ENCODE results near the gene RNF181. TPM values are rescaled to one million over a fixed set of nuclear protein-coding genes. Genes with fewer than 3 reads are reported as not detected.

The RNF181 gene
- total and polyA plus RNA-seq, 2 of the 8 experiments (the other 6 are each of a cell fraction or from before 2014, with no cell fraction given), result 97.2 to 514 TPM

DNA sequence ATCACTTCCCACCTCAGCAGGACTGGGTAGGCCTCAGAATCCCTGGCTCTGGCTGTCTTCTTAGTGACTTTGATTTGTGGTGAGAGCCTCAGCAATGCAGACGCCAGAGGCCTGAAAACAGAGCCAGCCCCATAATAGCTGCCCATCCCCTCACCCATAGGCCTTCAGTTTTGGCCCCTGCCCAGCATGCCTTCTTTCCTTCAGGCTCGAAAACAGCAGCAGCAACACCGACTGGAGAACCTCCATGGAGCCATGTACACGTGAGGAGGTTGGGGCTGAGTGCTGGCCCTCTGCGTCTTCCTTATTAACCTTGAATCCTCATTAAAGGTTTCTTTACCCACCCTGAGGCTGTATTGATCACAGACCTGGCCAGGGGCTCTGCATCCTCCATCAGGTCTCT, 1.7 kb downstream of the RNF181 start:
- Histone ChIP-seq H2BK120ac (replicated peaks; ENCODE audit: low read depth, low read length) (no peak overlapping the region), H3K9ac (replicated peaks in 1 of 4; ENCODE audit: extremely low read depth in 1 of 4, low read depth in 3 of 4, low read length in 3 of 4) (no peak overlapping the region), H3K9me3 (ENCODE audit: insufficient read depth in 2 of 2, low read depth in 1 of 2, low read length in 1 of 2) (no peaks in the 10 kb centered on the region), H3K79me2 (ENCODE audit: control insufficient read depth in 1 of 2, insufficient read depth in 2 of 2, low read length in 2 of 2) (peaks cover 0 to 18% of the 10 kb centered on the region in 2 experiments; a peak in 3 of 4 replicates), H4K8ac (ENCODE audit: extremely low read depth, insufficient read depth, low read length) (no peak overlapping the region), H3K36me3 (ENCODE audit: control insufficient read depth in 2 of 4, insufficient read depth in 4 of 4, low read length in 3 of 4) (peaks cover 4 to 21% (median 7%) of the 10 kb centered on the region in 4 experiments; a peak in 4 of 8 replicates), H2BK5ac (ENCODE audit: low read depth, low read length) (no peak overlapping the region), H2BK20ac (ENCODE audit: low read length) (no peak overlapping the region), H3K79me1 (ENCODE audit: low read depth, low read length) (peaks cover 4% of the 10 kb centered on the region; the same call in 1 of the 2 replicates), H3K4me1 (replicated peaks in 1 of 4; ENCODE audit: control insufficient read depth in 3 of 4, insufficient read depth in 4 of 4, low read length in 3 of 4) (peaks cover 0 to 16% (median 5%) of the 10 kb centered on the region in 4 experiments; a peak in 6 of 7 replicates), H3K4ac (replicated peaks; ENCODE audit: insufficient read length, low read depth, low read length) (no peak overlapping the region), H3K23ac (ENCODE audit: insufficient read length) (no peak overlapping the region), H2BK15ac (ENCODE audit: low read length) (no peak overlapping the region), H4K20me1 (replicated peaks in 1 of 2; ENCODE audit: control insufficient read depth in 1 of 2, insufficient read depth in 2 of 2, low read length in 2 of 2) (peaks cover 2 to 9% of the 10 kb centered on the region in 2 experiments), H3K18ac (ENCODE audit: extremely low read depth, low read length) (no peak overlapping the region), H3K23me2 (ENCODE audit: low read depth, low read length) (peaks cover 19% of the 10 kb centered on the region), H3K56ac (replicated peaks; ENCODE audit: insufficient read length, low read depth, low read length) (no peak overlapping the region), H3K4me3 (ENCODE audit: extremely low read depth in 1 of 4, insufficient read depth in 2 of 4, low read depth in 3 of 4, low read length in 4 of 4) (no peak overlapping the region), H4K91ac (replicated peaks; ENCODE audit: insufficient read length, low read length) (no peak overlapping the region), H2BK12ac (ENCODE audit: low read depth, low read length) (no peak overlapping the region), H4K5ac (ENCODE audit: insufficient read length, low read depth, low read length) (no peak overlapping the region), H3K4me2 (ENCODE audit: insufficient read depth in 1 of 2, low read depth in 2 of 2, low read length in 2 of 2) (no peak overlapping the region; a peak in 1 of 4 replicates), H3K27ac (ENCODE audit: low read depth, low read length) (no peak overlapping the region), H3K27me3 (replicated peaks in 1 of 4; ENCODE audit: control insufficient read depth in 3 of 4, extremely low read depth in 1 of 4, insufficient read depth in 3 of 4, low read length in 3 of 4) (no peaks in the 10 kb centered on the region), H2AFZ (ENCODE audit: low read length) (no peak overlapping the region), H2AK5ac (ENCODE audit: low read depth, low read length) (no peak overlapping the region), H3K14ac (ENCODE audit: insufficient read length) (no peak overlapping the region)
- CTCF ChIA-PET (ENCODE audit: partially characterized antibody), result interaction anchor here (0.7 kb wide), 1 partner anchor 50 kb away, joined by 3 read pairs; no protein-coding TSS in a partner anchor
- FAIRE-seq, result no peak
- POLR2A ChIA-PET (ENCODE audit: partially characterized antibody), result interaction anchor here (0.7 to 3.8 kb wide), 6 partner anchors 8 to 244 kb away, joined by 3 to 39 read pairs (median 14); partner anchors contain the start of genes C2orf68 and MAT2A
- no peak for TF ChIP-seq RFX5 (IDR thresholded peaks at IDR 0.05; ENCODE audit: borderline replicate concordance, low read depth, low read length)
- no peak for TF ChIP-seq RAD21 (IDR thresholded peaks at IDR 0.05 in 1 of 2, conservative IDR thresholded peaks at IDR 0.05 in 1 of 2; ENCODE audit: low read depth in 2 of 2, low read length in 2 of 2)
- TF ChIP-seq, protein P1, sequence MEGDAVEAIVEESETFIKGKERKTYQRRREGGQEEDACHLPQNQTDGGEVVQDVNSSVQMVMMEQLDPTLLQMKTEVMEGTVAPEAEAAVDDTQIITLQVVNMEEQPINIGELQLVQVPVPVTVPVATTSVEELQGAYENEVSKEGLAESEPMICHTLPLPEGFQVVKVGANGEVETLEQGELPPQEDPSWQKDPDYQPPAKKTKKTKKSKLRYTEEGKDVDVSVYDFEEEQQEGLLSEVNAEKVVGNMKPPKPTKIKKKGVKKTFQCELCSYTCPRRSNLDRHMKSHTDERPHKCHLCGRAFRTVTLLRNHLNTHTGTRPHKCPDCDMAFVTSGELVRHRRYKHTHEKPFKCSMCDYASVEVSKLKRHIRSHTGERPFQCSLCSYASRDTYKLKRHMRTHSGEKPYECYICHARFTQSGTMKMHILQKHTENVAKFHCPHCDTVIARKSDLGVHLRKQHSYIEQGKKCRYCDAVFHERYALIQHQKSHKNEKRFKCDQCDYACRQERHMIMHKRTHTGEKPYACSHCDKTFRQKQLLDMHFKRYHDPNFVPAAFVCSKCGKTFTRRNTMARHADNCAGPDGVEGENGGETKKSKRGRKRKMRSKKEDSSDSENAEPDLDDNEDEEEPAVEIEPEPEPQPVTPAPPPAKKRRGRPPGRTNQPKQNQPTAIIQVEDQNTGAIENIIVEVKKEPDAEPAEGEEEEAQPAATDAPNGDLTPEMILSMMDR (IDR thresholded peaks at IDR 0.05; ENCODE audit: control extremely low read depth in 1 of 3, insufficient read depth in 1 of 3, low read depth in 1 of 3, low read length in 3 of 3), result no peak
- TF ChIP-seq SRF (IDR thresholded peaks at IDR 0.05; ENCODE audit: low read depth, low read length), result no peak
- no peak for DNase-seq (ENCODE audit: low read depth in 1 of 2, low spot score in 2 of 2)
- WGBS, 2 experiments (ENCODE audit: extremely low coverage in 1 of 2, insufficient coverage in 1 of 2, insufficient read length in 1 of 2, insufficient replicate concordance in 2 of 2, low coverage in 1 of 2, low lambda C conversion rate in 2 of 2, missing lambda C conversion rate in 1 of 2), result 91% methylated on average over 5 of the region's 5 CpGs; no CpG with 5 or more reads in 1 of the 2 experiments

Data from H1 (cell line).